Activated naive CD4-positive, alpha-beta T cell treated with anti-CD3 and anti-CD28 coated beads, Interleukin-2, amount 50 U/mL, for 16 hours (primary cell): ENCODE data around the gene TMEM132A.

ENCODE experiments used
- DNase-seq: peaks from one replicate; pipeline ENCODE4 v3.0.0-alpha.2; 2020

Gene TMEM132A

GRCh38 chr11:60923800-60924109 lies 505 bp upstream of the TMEM132A start:
- no peak for DNase-seq

GRCh38 chr11:60924906-60925853 lies 920 bp downstream of the TMEM132A start:
- DNase-seq, result no peak

- DNase-seq, result no peak
Observed at GRCh38 chr11:60925868-60926267, 1.6 kb downstream of the TMEM132A start.

- no peak for DNase-seq
Observed at GRCh38 chr11:60926500-60926899, 2.2 kb downstream of the TMEM132A start.

- DNase-seq, result no peak
Observed at GRCh38 chr11:60927061-60927592, 2.9 kb downstream of the TMEM132A start.

GRCh38 chr11:60927600-60927999 lies 3.3 kb downstream of the TMEM132A start:
- no peak for DNase-seq

- no peak for DNase-seq
Observed at GRCh38 chr11:60928563-60929001, 4.3 kb downstream of the TMEM132A start.

- no peak for DNase-seq
Observed at GRCh38 chr11:60929764-60930163, 5.5 kb downstream of the TMEM132A start.

GRCh38 chr11:60930394-60930793 lies 6.1 kb downstream of the TMEM132A start:
- DNase-seq, result no peak

- no peak for DNase-seq
Observed at GRCh38 chr11:60931917-60932316, 7.7 kb downstream of the TMEM132A start.

GRCh38 chr11:60932605-60933356 lies 8.5 kb downstream of the TMEM132A start:
- DNase-seq, result no peak

GRCh38 chr11:60933416-60934123 lies 9.3 kb downstream of the TMEM132A start:
- DNase-seq, result no peak

GRCh38 chr11:60934124-60934789 lies 10.0 kb downstream of the TMEM132A start:
- no peak for DNase-seq

- no peak for DNase-seq
Observed at GRCh38 chr11:60934790-60935605, 10.7 kb downstream of the TMEM132A start.

GRCh38 chr11:60935676-60936442 lies 11.6 kb downstream of the TMEM132A start:
- DNase-seq, result no peak

- DNase-seq, result no peak
Observed at GRCh38 chr11:60936467-60937143, 12.3 kb downstream of the TMEM132A start.

- DNase-seq, result no peak
Observed at GRCh38 chr11:60937144-60937527, 12.9 kb downstream of the TMEM132A start.

GRCh38 chr11:60937811-60938210 lies 13.6 kb downstream of the TMEM132A start:
- DNase-seq, result no peak

- DNase-seq, result no peak
Observed at GRCh38 chr11:60938500-60938899, 14.2 kb downstream of the TMEM132A start.

- DNase-seq, result no peak
Observed at GRCh38 chr11:60939301-60939700, 15.0 kb downstream of the TMEM132A start.
